IMR-90 (cell line): ENCODE measurements around the gene CDO1. TPM values are rescaled to one million over a fixed set of nuclear protein-coding genes. Genes with fewer than 3 reads are reported as not detected.

Experiments
- CHD1 ChIP-seq: IDR thresholded peaks from 2 replicates; pipeline ENCODE4 v1.6.1; 2012; ENCODE audit warnings: low read depth, low read length, improper control_type of control experiment
- NFE2L2 ChIP-seq: fragments of 150-350 bp; IDR thresholded peaks from 2 replicates; pipeline ENCODE4 v1.6.1; 2016; ENCODE audit warnings: low read depth, mild to moderate bottlenecking, low read length
- polyA plus RNA-seq, 3 experiments: library from polyadenylated mRNA; depleted of rRNA; stranded (reverse); fragments of >200 nt; gene quantifications; 2 replicates each; pipeline ENCODE4 v1.2.3, GENCODE V29; 2012; ENCODE audit warnings: low replicate concordance in 1 of 3
- total RNA-seq: library from RNA; depleted of rRNA; stranded (reverse); fragments of >200 nt; gene quantifications from 2 replicates; pipeline ENCODE4 v1.2.3, GENCODE V29; 2012
- TF ChIP-seq, protein P1 (sequence below): fragments of 150-350 bp; IDR thresholded peaks from 2 replicates; pipeline ENCODE4 v1.6.1; 2016; ENCODE audit warnings: low read depth, mild to moderate bottlenecking, low read length, moderate library complexity, borderline replicate concordance

CDO1 gene
- total and polyA plus RNA-seq, 2 of the 4 experiments (the other 2 are of a cell fraction) = 4.8 to 8.6 TPM

DNA sequence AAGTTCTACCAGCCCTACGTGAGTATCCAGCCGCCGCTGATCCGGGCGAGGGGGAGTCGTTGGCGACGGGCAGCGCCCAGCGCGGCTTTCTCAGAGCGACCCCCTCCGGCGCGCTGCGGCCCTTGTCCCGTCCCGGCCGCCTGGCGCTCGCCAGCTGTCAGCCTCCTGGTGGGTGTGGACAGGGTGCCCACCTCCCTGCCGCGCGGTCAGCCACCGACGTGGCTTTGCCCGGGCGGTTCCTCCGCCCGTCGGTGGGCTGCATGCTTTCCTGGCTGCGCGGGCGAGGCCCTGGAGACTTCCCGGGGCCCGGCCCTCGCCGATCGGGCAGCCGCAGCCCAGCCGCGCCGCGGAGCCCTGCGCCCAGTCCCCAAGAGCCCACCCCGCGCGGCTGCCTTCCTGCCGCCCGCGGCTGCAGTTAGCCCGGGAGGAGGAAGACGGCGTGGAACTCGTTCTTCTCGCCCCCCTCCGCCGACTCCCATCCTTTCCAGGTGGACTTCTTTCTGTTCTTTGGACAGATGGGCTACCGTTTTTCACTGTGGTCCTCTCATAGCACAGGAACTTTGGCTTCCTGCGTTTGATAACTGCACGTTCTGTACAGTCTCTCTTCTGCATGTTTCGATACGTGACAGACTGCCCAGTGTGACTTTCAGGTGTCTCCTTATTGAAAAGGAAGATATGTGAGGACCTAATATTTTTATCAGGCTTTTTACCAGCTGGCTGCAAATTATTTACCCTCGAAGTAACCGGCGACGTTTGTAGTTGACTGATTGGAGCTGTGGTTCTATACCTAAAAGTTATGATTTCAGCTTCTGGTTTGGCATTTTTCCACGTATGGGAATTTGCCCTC, 25.9 kb upstream of the CDO1 start (continued):
- TF ChIP-seq, protein P1, sequence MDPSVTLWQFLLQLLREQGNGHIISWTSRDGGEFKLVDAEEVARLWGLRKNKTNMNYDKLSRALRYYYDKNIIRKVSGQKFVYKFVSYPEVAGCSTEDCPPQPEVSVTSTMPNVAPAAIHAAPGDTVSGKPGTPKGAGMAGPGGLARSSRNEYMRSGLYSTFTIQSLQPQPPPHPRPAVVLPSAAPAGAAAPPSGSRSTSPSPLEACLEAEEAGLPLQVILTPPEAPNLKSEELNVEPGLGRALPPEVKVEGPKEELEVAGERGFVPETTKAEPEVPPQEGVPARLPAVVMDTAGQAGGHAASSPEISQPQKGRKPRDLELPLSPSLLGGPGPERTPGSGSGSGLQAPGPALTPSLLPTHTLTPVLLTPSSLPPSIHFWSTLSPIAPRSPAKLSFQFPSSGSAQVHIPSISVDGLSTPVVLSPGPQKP = no peak
- TF ChIP-seq NFE2L2 (no peak), CHD1 (no peak)
